Left forelimb (tissue), 1 donor: Measurements from ENCODE around the gene TRIAP1.
"Not testable (repeated sequence)": the region's sequence is repeated elsewhere in the genome, so short reads cannot be mapped to it uniquely, and the experiment has no call there.

Experiments used
- DNase-seq: peaks from one replicate; pipeline ENCODE4 v3.0.0-alpha.2; 2018; ENCODE audit warnings: low spot score

Gene TRIAP1

DNA sequence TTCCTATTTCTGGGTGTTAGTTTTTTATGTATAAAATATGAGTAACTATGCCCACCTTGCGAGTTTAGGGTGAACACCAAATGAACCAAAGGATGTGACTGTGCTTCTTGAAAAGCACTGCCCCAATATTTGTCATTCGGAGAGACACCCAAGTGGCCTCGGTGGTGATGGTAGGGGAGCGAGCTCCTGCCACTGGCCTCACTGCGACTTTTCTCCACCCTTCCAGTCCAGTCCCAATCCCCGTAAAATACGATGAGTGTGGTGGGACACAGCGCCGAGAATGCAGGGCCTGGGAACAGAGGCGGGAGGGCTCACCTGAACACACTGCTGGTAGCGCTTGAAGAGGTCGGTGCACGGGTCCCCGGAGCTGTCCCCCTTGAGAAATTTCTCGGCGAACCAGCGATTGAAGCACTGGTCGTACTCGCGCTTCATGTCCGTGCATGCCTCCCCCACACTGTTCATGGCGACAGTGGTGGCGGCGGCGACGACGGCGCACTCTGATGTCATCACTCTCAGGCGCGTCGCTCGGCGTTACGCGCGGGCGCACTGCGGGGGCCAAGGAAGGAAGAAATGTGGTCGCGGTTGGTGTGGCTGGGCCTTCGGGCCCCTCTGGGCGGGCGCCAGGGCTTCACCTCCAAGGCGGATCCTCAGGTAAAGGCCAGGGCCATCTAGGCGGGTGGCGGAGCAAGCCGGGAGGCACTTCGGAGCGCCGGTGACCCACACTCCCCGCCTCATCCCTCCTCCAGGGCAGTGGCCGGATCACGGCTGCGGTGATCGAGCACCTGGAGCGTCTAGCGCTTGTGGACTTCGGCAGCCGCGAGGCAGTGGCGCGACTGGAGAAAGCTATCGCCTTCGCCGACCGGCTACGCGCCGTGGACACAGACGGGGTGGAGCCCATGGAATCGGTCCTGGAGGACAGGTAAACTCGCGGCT is at the start of gene TRIAP1, which contains the start of gene GATC:
TSS of gene TRIAP1 (minus strand) at position 474 of the 933 bp plus-strand sequence. CDS start at position 462, 12 bp downstream.
TSS of gene GATC (plus strand) at position 534 of the 933 bp plus-strand sequence. CDS start at position 571, 37 bp downstream.
- DNase-seq: peak; percentile 95

GRCh38 chr12:120495186-120495730 is 49.1 kb upstream of the TRIAP1 start:
- DNase-seq: no peak

GRCh38 chr12:120490833-120491512 is 44.8 kb upstream of the TRIAP1 start:
- DNase-seq: no peak

GRCh38 chr12:120490325-120490724 is 44.1 kb upstream of the TRIAP1 start:
- DNase-seq: no peak

DNA sequence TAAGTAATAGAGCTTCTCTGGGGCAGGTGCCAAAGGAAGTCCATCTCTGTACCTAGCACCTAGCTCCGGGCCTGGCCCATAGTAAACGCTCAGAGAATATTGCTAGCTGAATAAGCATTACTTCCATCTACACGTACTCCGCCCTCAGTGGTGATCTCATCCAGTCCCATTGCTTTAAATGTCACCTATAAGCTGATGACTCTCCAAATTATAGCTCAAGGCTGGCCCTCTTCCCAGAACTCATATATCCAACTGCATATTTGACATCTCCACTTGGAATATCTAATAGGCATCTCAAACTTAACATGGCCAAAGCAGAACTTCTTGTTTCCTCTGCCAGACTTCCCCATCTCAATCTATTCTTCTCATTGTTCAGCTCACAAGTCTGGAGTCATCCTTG is 42.8 kb upstream of the TRIAP1 start:
- DNase-seq: no peak

GRCh38 chr12:120488057-120488640 is 42.0 kb upstream of the TRIAP1 start:
- DNase-seq: no peak

GRCh38 chr12:120487552-120487951 is 41.4 kb upstream of the TRIAP1 start:
- not testable (repeated sequence) for DNase-seq

DNA sequence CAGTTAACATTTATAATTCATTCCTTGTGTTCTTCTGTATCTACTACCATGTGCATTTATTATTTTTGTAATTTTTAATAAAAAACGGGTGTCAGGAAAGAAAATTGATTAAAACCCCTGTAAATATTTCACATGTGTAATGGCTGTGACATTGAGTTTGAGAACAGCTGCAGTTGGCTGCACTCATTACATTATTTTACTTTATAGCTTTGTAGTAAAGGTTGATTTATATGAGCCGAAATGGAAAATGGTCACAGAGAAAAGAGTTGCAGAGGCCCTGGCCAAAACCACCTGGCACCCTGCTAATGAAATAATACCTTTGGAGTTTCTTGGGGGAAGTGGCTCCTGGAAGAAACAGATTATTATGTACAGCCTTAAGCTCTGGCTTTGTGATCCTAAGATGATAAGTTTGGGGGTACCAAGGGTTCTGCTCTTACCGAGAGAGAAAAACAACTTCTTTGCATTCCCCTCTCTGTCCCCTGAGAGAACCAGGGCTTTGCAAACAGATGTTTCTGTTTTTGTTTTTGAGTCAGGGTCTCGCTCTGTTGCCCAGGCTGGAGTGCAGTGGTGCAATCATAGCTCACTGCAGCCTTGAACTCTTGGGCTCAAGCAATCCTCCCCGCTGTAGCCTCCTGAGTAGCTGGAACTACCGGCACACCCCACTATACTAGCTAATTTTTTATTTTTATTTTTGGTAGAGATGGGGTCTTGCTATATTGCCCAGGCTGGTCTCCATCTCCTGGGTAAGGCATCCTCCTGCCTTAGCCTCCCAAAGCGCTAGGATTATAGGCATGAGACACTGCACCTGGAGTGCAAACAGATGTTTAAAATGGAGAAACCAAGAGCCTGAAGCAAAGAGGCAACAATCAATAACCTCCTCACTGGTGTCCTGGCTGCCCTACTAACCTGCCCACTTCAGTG is 40.0 kb upstream of the TRIAP1 start:
- no peak for DNase-seq

DNA sequence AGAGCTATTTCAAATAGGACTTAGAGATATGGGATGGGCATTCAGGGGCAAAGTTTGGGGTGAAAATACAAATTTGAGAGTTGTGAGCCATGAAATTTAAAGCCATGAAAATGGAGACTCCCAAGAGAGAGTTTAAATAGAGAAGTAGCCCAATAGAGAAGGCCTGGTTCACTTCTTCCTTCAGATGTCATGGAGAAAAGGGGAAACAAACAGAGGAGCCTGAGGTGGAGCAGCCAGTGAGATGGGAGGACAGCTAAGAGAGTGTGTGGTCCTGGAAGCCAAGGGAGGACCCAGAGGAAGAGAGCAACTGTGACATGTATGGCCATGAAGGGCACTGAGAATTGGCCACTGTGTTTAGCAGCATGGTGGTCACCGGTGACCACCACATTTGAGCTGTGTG is 37.4 kb upstream of the TRIAP1 start:
- DNase-seq: no peak

GRCh38 chr12:120481022-120481767 is 35.0 kb upstream of the TRIAP1 start:
- DNase-seq: no peak

- no peak for DNase-seq
Observed at GRCh38 chr12:120480211-120480610, 34.0 kb upstream of the TRIAP1 start.

DNA sequence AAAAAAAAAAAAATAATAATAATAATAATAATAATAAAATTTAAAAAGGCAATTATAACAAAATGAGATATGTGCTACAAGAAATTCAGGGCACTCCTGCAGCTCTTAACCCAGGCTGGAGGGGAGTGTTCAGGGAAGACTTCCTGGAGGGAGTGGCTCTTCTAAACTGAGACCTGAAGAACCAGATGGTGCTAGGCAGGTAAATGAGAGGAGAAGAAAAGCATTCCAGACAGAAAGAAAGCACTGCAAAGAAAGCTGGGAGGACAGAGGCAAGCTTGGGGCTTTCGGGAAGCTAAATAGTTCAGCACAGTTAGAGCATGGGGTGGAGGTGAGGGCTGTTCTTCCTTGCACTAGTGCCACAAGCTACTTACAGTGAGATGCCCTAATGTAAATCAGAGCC is 33.3 kb upstream of the TRIAP1 start:
- no peak for DNase-seq

- DNase-seq: no peak
Observed at GRCh38 chr12:120475643-120476042, 29.5 kb upstream of the TRIAP1 start.

GRCh38 chr12:120474616-120474960 is 28.4 kb upstream of the TRIAP1 start:
- no peak for DNase-seq

- DNase-seq: no peak
Observed at GRCh38 chr12:120473807-120474615, 27.8 kb upstream of the TRIAP1 start.

DNA sequence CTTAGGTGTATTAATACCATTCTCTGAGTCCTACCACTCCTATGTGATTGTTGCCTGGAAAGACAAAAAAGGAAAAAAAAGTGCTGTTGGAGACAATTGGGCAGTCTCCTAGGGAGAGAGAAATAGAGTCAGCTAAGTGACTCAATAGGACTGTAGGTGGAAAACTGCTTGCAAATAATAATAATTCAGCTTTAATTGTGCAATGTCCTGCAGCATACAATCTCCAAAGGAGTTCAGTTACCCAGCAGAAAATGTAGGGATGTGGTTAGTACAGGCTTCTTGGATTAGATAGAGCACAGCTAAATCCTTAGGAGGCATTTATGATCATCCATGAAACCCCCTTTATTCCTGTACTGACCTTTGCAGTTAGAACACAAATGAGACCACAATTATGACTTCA is 26.3 kb upstream of the TRIAP1 start:
- no peak for DNase-seq

GRCh38 chr12:120470150-120470784 is 24.1 kb upstream of the TRIAP1 start:
- no peak for DNase-seq

DNA sequence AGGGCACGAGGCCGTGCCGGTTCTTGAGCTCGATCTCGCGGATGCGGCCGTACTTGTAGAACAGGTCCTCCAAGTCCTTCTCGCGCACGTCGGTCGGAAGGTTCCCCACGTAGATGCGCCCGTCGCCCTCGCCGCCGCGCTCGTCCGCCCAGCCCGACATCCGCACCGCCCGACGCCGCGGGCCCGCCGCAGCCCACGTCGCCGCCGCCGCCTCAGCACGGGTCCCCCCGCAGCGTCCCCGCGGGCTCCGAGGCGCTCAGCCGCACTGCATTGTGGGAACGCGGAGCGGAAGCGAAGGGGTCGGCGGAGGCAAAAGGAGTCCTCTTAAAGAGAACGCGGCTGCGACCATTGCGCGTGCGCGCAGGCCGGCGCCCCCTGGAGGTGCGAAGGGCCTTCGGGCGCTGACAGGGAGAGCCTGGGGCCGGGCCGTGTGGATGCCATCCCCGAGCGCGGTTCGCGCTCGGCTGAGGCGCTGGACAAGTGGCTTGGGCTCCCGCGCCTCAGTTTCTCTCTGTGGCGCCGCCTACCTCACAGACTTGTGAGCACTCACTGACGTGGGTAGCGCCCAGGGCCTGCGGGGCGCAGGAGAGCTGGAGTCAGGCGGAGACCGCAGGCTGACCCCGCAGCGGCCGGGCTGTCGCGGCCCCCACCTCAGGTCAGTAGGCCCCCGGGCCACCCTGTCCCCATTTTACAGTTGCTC is 23.4 kb upstream of the TRIAP1 start, which contains the start of gene SRSF9:
TSS of gene SRSF9 (minus strand) at position 299 of the 700 bp plus-strand sequence. CDS start at position 160, 139 bp downstream.
- peak; percentile 96 for DNase-seq
